Activated effector memory CD4-positive, alpha-beta T cell treated with Interleukin-2 at 50 U/mL for 16 hours (primary cell): ENCODE results near the gene ERCC1.

Experiments
- DNase-seq: peaks from one replicate; pipeline ENCODE4 v3.0.0-alpha.2; 2020

ERCC1 gene

GRCh38 chr19:45403781-45404556 lies 19.7 kb downstream of the ERCC1 start:
- DNase-seq, result peak; percentile 28

- no peak for DNase-seq
Measured at GRCh38 chr19:45403272-45403671, 20.4 kb downstream of the ERCC1 start.

- DNase-seq, result no peak
Measured at GRCh38 chr19:45402298-45403061, 21.2 kb downstream of the ERCC1 start.

GRCh38 chr19:45401815-45402214 lies 21.9 kb downstream of the ERCC1 start:
- no peak for DNase-seq

- DNase-seq, result no peak
Measured at GRCh38 chr19:45400192-45400591, 23.5 kb downstream of the ERCC1 start.

GRCh38 chr19:45395821-45396617 lies 27.7 kb downstream of the ERCC1 start:
- no peak for DNase-seq

GRCh38 chr19:45391871-45392665 lies 31.6 kb downstream of the ERCC1 start:
- DNase-seq, result no peak

GRCh38 chr19:45391346-45391745 lies 32.4 kb downstream of the ERCC1 start:
- no peak for DNase-seq

GRCh38 chr19:45385392-45386221 lies 38.1 kb downstream of the ERCC1 start:
- no peak for DNase-seq

GRCh38 chr19:45382426-45382825 lies 41.3 kb downstream of the ERCC1 start:
- DNase-seq, result no peak

GRCh38 chr19:45380107-45380506 lies 43.6 kb downstream of the ERCC1 start:
- no peak for DNase-seq

- DNase-seq, result no peak
Measured at GRCh38 chr19:45376045-45376724, 47.5 kb downstream of the ERCC1 start.

- DNase-seq, result peak; percentile 99
Measured at GRCh38 chr19:45370410-45371204, 53.1 kb downstream of the ERCC1 start, which contains the start of gene ERCC2. ERCC2 (minus strand) TSS chr19:45370573; CDS start chr19:45370540, 33 bp downstream.

- DNase-seq, result no peak
Measured at GRCh38 chr19:45368737-45369340, 54.9 kb downstream of the ERCC1 start.

GRCh38 chr19:45368127-45368526 lies 55.6 kb downstream of the ERCC1 start:
- DNase-seq, result no peak

GRCh38 chr19:45364696-45365095 lies 59.0 kb downstream of the ERCC1 start:
- DNase-seq, result no peak

GRCh38 chr19:45363861-45364459 lies 59.8 kb downstream of the ERCC1 start:
- no peak for DNase-seq

GRCh38 chr19:45362291-45362690 lies 61.4 kb downstream of the ERCC1 start:
- DNase-seq, result no peak

GRCh38 chr19:45361608-45362007 lies 62.1 kb downstream of the ERCC1 start:
- no peak for DNase-seq
